PC-3 (cell line): ENCODE data around the gene LMNTD1.

Experiments
- CTCF ChIP-seq: fragments of 300-600 bp; sonication (generic); conservative IDR thresholded peaks from 2 replicates; pipeline ENCODE4 v1.5.1; 2017; ENCODE audit warnings: antibody characterized with exemption, low read depth, mild to moderate bottlenecking, low read length
- EZH2 ChIP-seq: fragments of 300-600 bp; sonication (generic); IDR thresholded peaks from one replicate; pipeline ENCODE4 v1.6.1; 2017; ENCODE audit warnings: antibody characterized with exemption, mild to moderate bottlenecking, low read length; ENCODE audit not compliant: unreplicated experiment

- TF ChIP-seq CTCF, result peak; percentile 78
- TF ChIP-seq EZH2, result no peak
Measured at GRCh38 chr12:25557830-25558436, 4.8 kb upstream of the LMNTD1 start.
